PC-9 (cell line): ENCODE measurements around the gene FAM199X. TPM values are rescaled to one million over a fixed set of nuclear protein-coding genes. Genes with fewer than 3 reads are reported as not detected.

ENCODE experiments used
- BruUV-seq: library from RNA; stranded (reverse); fragments of 400-500 nt; replicated peaks from 2 replicates; lab custom pipeline; 2021; lab: Mats Ljungman, UMichigan
- CTCF ChIA-PET: fragments of 300-600 bp; sonication (Branson Sonifier 250); formaldehyde crosslinking; loops from one replicate; lab custom pipeline; 2022; ENCODE audit warnings: antibody characterized with exemption; lab: Charles Lee
- POLR2A ChIA-PET: fragments of 300-600 bp; sonication (Branson Sonifier 250); formaldehyde crosslinking; loops from one replicate; lab custom pipeline; 2022; ENCODE audit warnings: antibody characterized with exemption; ENCODE audit not compliant: unreplicated experiment; lab: Charles Lee
- DNase-seq, 2 experiments: peaks; one replicate each; pipeline versions ENCODE4 v3.0.0 to v3.0.0-alpha.2; 2015 to 2022; ENCODE audit warnings: mixed read lengths in 1 of 2
- H2AFZ ChIP-seq: fragments of 200-600 bp; sonication (generic); 2 replicates; pipeline ENCODE4 v1.8.1; 2017; ENCODE audit warnings: antibody characterized with exemption
- H3F3A ChIP-seq: fragments of 200-600 bp; sonication (generic); 2 replicates; pipeline ENCODE4 v1.8.1; 2017; ENCODE audit warnings: antibody characterized with exemption, mild to moderate bottlenecking, low read depth; ENCODE audit not compliant: insufficient read depth
- H3K27ac ChIP-seq: fragments of 200-600 bp; sonication (generic); 2 replicates; pipeline ENCODE4 v1.6.1; 2016; ENCODE audit warnings: mixed run types
- H3K27me3 ChIP-seq: fragments of 200-600 bp; sonication (generic); 2 replicates; pipeline ENCODE4 v1.6.1; 2016; ENCODE audit warnings: low read depth, mixed run types; ENCODE audit not compliant: insufficient read depth
- H3K36me3 ChIP-seq: fragments of 200-600 bp; sonication (generic); 2 replicates; pipeline ENCODE4 v1.6.1; 2016; ENCODE audit warnings: low read depth, mixed run types
- H3K4me1 ChIP-seq: fragments of 200-600 bp; sonication (generic); replicated peaks from 2 replicates; pipeline ENCODE4 v1.6.1; 2016; ENCODE audit warnings: mixed run types; ENCODE audit not compliant: insufficient read depth
- H3K4me2 ChIP-seq: fragments of 200-600 bp; sonication (generic); 2 replicates; pipeline ENCODE4 v1.6.1; 2017; ENCODE audit warnings: mixed run types
- H3K4me3 ChIP-seq: fragments of 200-600 bp; sonication (generic); 2 replicates; pipeline ENCODE4 v1.6.1; 2016; ENCODE audit warnings: mixed run types
- H3K79me2 ChIP-seq: fragments of 200-600 bp; sonication (generic); 2 replicates; pipeline ENCODE4 v1.6.1; 2017; ENCODE audit warnings: low read depth, mixed run types
- H3K9me2 ChIP-seq: fragments of 200-600 bp; sonication (generic); 2 replicates; pipeline ENCODE4 v1.8.1; 2017; ENCODE audit warnings: mild to moderate bottlenecking; ENCODE audit not compliant: insufficient read depth
- H3K9me3 ChIP-seq: fragments of 200-600 bp; sonication (generic); 2 replicates; pipeline ENCODE4 v1.8.1; 2016; ENCODE audit warnings: low read depth; ENCODE audit not compliant: insufficient read depth
- H4K20me1 ChIP-seq: fragments of 200-600 bp; sonication (generic); 2 replicates; pipeline ENCODE4 v1.8.1; 2017; ENCODE audit not compliant: insufficient read depth
- CTCF ChIP-seq: fragments of 200-600 bp; sonication (generic); conservative IDR thresholded peaks from 2 replicates; pipeline ENCODE4 v1.6.1; 2017; ENCODE audit warnings: mixed run types, antibody characterized with exemption, mild to moderate bottlenecking, moderate library complexity
- EZH2 ChIP-seq: fragments of 200-600 bp; sonication (generic); IDR thresholded peaks from 2 replicates; pipeline ENCODE4 v1.8.0; 2017; ENCODE audit warnings: antibody characterized with exemption, low read depth
- intact Hi-C: fragments of 100-400 bp; cut with micrococcal nuclease; formaldehyde crosslinking; loops from one replicate; pipeline ENCODE4 v1.10.0; 2022; ENCODE audit not compliant: unreplicated experiment
- total RNA-seq: library from RNA; stranded (reverse); gene quantifications from 2 replicates; pipeline ENCODE4 v1.2.3, GENCODE V29; 2021

Gene FAM199X
- total RNA-seq, 1 experiment from 2014 or later: 35.7 TPM

GRCh38 chrX:104122829-104123228, 43.4 kb upstream of the FAM199X start:
- H3K4me2 ChIP-seq: no peak overlapping the region
- no peaks in the 10 kb centered on the region for H3K4me1 ChIP-seq
- no TSS peak for BruUV-seq
- no peaks in the 10 kb centered on the region for H3K27me3 ChIP-seq
- no peaks in the 10 kb centered on the region for H4K20me1 ChIP-seq
- intact Hi-C loops: no loop called here
- H3K9me2 ChIP-seq: no peaks in the 10 kb centered on the region
- CTCF ChIA-PET: no interaction called here
- no peaks in the 10 kb centered on the region for H3K36me3 ChIP-seq
- H3K27ac ChIP-seq: no peak overlapping the region
- H3K4me3 ChIP-seq: no peak overlapping the region
- H3K9me3 ChIP-seq: no peaks in the 10 kb centered on the region
- no peaks in the 10 kb centered on the region for H3K79me2 ChIP-seq
- DNase-seq: no peak
- H2AFZ ChIP-seq: no peak overlapping the region
- TF ChIP-seq EZH2 (no peak), CTCF (no peak)
- H3F3A ChIP-seq: no peaks in the 10 kb centered on the region
- POLR2A ChIA-PET: interaction anchor here (0.8 kb wide), 1 partner anchor 34 kb away, joined by 17 read pairs; the partner anchor contains the start of gene SLC25A53

GRCh38 chrX:104126856-104127255, 39.4 kb upstream of the FAM199X start:
- intact Hi-C loops: no loop called here
- ChIA-PET CTCF (no interaction called here), POLR2A (no interaction called here)
- H3K4me3 ChIP-seq: no peak overlapping the region
- no peak overlapping the region for H2AFZ ChIP-seq
- H3K79me2 ChIP-seq: no peaks in the 10 kb centered on the region
- DNase-seq: no peak
- no peaks in the 10 kb centered on the region for H3K9me2 ChIP-seq
- H3K9me3 ChIP-seq: no peaks in the 10 kb centered on the region
- H4K20me1 ChIP-seq: no peaks in the 10 kb centered on the region
- BruUV-seq: no TSS peak
- H3K27me3 ChIP-seq: no peaks in the 10 kb centered on the region
- TF ChIP-seq CTCF (no peak), EZH2 (no peak)
- no peaks in the 10 kb centered on the region for H3F3A ChIP-seq
- H3K36me3 ChIP-seq: no peaks in the 10 kb centered on the region
- H3K4me1 ChIP-seq: no peaks in the 10 kb centered on the region
- no peak overlapping the region for H3K27ac ChIP-seq
- no peak overlapping the region for H3K4me2 ChIP-seq

GRCh38 chrX:104130808-104131207, 35.4 kb upstream of the FAM199X start:
- Histone ChIP-seq H2AFZ (no peak overlapping the region), H3K9me2 (no peaks in the 10 kb centered on the region), H3K4me3 (no peak overlapping the region), H3K36me3 (no peaks in the 10 kb centered on the region), H3F3A (no peaks in the 10 kb centered on the region), H3K4me1 (no peaks in the 10 kb centered on the region), H3K79me2 (no peaks in the 10 kb centered on the region), H3K27me3 (no peaks in the 10 kb centered on the region), H3K4me2 (no peak overlapping the region), H3K9me3 (no peaks in the 10 kb centered on the region), H4K20me1 (no peaks in the 10 kb centered on the region), H3K27ac (no peak overlapping the region)
- no peak for DNase-seq
- TF ChIP-seq EZH2: no peak
- no peak for TF ChIP-seq CTCF
- CTCF ChIA-PET: no interaction called here
- no TSS peak for BruUV-seq
- intact Hi-C loops: no loop called here
- POLR2A ChIA-PET: no interaction called here
